WTC11 (cell line): ENCODE data around the gene SHQ1. TPM values are rescaled to one million over a fixed set of nuclear protein-coding genes. Genes with fewer than 3 reads are reported as not detected.

ENCODE experiments used
- ATAC-seq: fragments of 200-7000 bp; cut with Tn5 transposase; 2 replicates; pipeline ENCODE4 v1.10.0; 2021; ENCODE audit warnings: mild to moderate bottlenecking, moderate library complexity
- CTCF ChIA-PET: fragments of 300-600 bp; sonication (Branson Sonifier 250); formaldehyde crosslinking; loops from one replicate; lab custom pipeline; 2021; ENCODE audit warnings: antibody characterized with exemption; lab: Charles Lee
- POLR2A ChIA-PET: fragments of 350-600 bp; sonication (Branson Sonifier 250); formaldehyde crosslinking; loops from one replicate; lab custom pipeline; 2021; ENCODE audit warnings: antibody characterized with exemption; lab: Charles Lee
- DNase-seq: peaks from one replicate; pipeline ENCODE4 v3.0.0; 2021; ENCODE audit warnings: low spot score
- H3K27ac Mint-ChIP-seq: 2 replicates; pipeline ENCODE4 v1.8.0; 2021; ENCODE audit warnings: mixed read lengths
- H3K27me3 Mint-ChIP-seq: 2 replicates; pipeline ENCODE4 v1.8.0; 2021; ENCODE audit warnings: low read depth, mild to moderate bottlenecking, moderate library complexity, mixed read lengths
- H3K36me3 Mint-ChIP-seq: 2 replicates; pipeline ENCODE4 v1.8.0; 2021; ENCODE audit warnings: mixed read lengths
- H3K4me1 Mint-ChIP-seq: 2 replicates; pipeline ENCODE4 v1.8.0; 2022; ENCODE audit warnings: mixed read lengths
- H3K4me3 Mint-ChIP-seq: 2 replicates; pipeline ENCODE4 v1.8.0; 2021; ENCODE audit warnings: mild to moderate bottlenecking, moderate library complexity, mixed read lengths
- H3K9me3 Mint-ChIP-seq: 2 replicates; pipeline ENCODE4 v1.8.0; 2021; ENCODE audit warnings: mixed read lengths
- CREB1 ChIP-seq: sonication (generic); formaldehyde crosslinking; IDR thresholded peaks from 2 replicates; pipeline ENCODE4 v1.8.0; 2023; ENCODE audit warnings: mild to moderate bottlenecking, missing genetic modification reagents
- ETV6 ChIP-seq: sonication (generic); formaldehyde crosslinking; IDR thresholded peaks from 2 replicates; pipeline ENCODE4 v1.8.1; 2022; ENCODE audit warnings: mild to moderate bottlenecking, missing genetic modification reagents
- FOXJ3 ChIP-seq: sonication (generic); formaldehyde crosslinking; IDR thresholded peaks from 2 replicates; pipeline ENCODE4 v1.9.0; 2021; ENCODE audit warnings: missing genetic modification reagents, mild to moderate bottlenecking, borderline replicate concordance
- GABPB1 ChIP-seq: sonication (generic); formaldehyde crosslinking; IDR thresholded peaks from 2 replicates; pipeline ENCODE4 v1.8.1; 2023; ENCODE audit warnings: mild to moderate bottlenecking, missing genetic modification reagents
- GRHL2 ChIP-seq: fragments of 250-450 bp; sonication (Bioruptor Pico); IDR thresholded peaks from 2 replicates; pipeline ENCODE4 v1.8.0; 2022; ENCODE audit warnings: mild to moderate bottlenecking, moderate library complexity; ENCODE audit not compliant: insufficient replicate concordance, severe bottlenecking
- NFE2L1 ChIP-seq: sonication (generic); formaldehyde crosslinking; IDR thresholded peaks from 2 replicates; pipeline ENCODE4 v1.8.1; 2023; ENCODE audit warnings: missing genetic modification reagents
- NR2C2 ChIP-seq: sonication (generic); formaldehyde crosslinking; IDR thresholded peaks from 2 replicates; pipeline ENCODE4 v1.8.0; 2022; ENCODE audit warnings: mild to moderate bottlenecking, missing genetic modification reagents
- TCF7 ChIP-seq: sonication (generic); formaldehyde crosslinking; IDR thresholded peaks from 2 replicates; pipeline ENCODE4 v1.8.0; 2022; ENCODE audit warnings: mild to moderate bottlenecking, low read depth, missing genetic modification reagents, moderate library complexity
- TEAD1 ChIP-seq: sonication (generic); formaldehyde crosslinking; IDR thresholded peaks from 2 replicates; pipeline ENCODE4 v1.8.0; 2022; ENCODE audit warnings: mild to moderate bottlenecking, missing genetic modification reagents
- ZNF263 ChIP-seq: sonication (generic); formaldehyde crosslinking; IDR thresholded peaks from 2 replicates; pipeline ENCODE4 v1.8.1; 2022; ENCODE audit warnings: low read depth, mild to moderate bottlenecking, moderate library complexity, missing genetic modification reagents
- ZNF317 ChIP-seq: sonication (generic); formaldehyde crosslinking; IDR thresholded peaks from 2 replicates; pipeline ENCODE4 v1.8.1; 2023; ENCODE audit warnings: low read depth, mild to moderate bottlenecking, moderate library complexity, missing genetic modification reagents, borderline replicate concordance
- ZNF671 ChIP-seq: fragments of 250-450 bp; sonication (Bioruptor Pico); IDR thresholded peaks from 2 replicates; pipeline ENCODE4 v1.8.0; 2021; ENCODE audit warnings: mild to moderate bottlenecking
- total RNA-seq: library from RNA; stranded (reverse); gene quantifications from 3 replicates; pipeline ENCODE4 v1.2.3, GENCODE V29; 2021
- TF ChIP-seq, protein P1 (sequence below): sonication (generic); formaldehyde crosslinking; IDR thresholded peaks from 2 replicates; pipeline ENCODE4 v1.8.0; 2022; ENCODE audit warnings: mild to moderate bottlenecking, missing genetic modification reagents
- TF ChIP-seq, protein P2 (sequence below): fragments of 250-450 bp; sonication (Bioruptor Pico); IDR thresholded peaks from 2 replicates; pipeline ENCODE4 v1.9.0; 2021; ENCODE audit warnings: mild to moderate bottlenecking
- TF ChIP-seq, protein P3 (sequence below): sonication (generic); formaldehyde crosslinking; IDR thresholded peaks from 2 replicates; pipeline ENCODE4 v1.8.1; 2023; ENCODE audit warnings: mild to moderate bottlenecking, missing genetic modification reagents
- TF ChIP-seq, protein P4 (sequence below): fragments of 250-450 bp; sonication (Bioruptor Pico); IDR thresholded peaks from 2 replicates; pipeline ENCODE4 v1.9.0; 2021; ENCODE audit warnings: mild to moderate bottlenecking, borderline replicate concordance
- TF ChIP-seq, protein P5 (sequence below): sonication (generic); formaldehyde crosslinking; IDR thresholded peaks from 2 replicates; pipeline ENCODE4 v1.8.0; 2022; ENCODE audit warnings: missing genetic modification reagents
- TF ChIP-seq, protein P6 (sequence below): sonication (generic); formaldehyde crosslinking; IDR thresholded peaks from 2 replicates; pipeline ENCODE4 v1.8.0; 2022; ENCODE audit warnings: mild to moderate bottlenecking, missing genetic modification reagents

Gene SHQ1
- total RNA-seq, 1 experiment from 2014 or later, result 29.1 TPM

DNA sequence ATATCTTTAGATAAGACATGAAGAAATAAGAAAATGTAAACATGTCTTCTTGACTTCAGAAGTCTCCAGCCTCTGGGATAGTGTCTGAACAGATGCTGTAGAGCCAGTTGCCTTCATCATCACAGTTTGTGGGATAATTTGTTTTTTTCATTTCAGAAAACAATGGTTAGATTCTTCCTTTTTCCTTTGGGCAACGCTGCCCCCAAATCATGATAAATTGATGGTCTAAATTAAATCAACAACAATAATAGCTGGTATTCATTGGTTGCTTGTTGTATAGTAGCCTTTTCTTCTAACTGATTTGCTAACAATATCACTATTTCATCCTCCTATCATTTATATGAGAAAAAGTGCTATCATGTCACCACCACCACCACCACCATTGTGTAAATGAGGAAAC, 12.6 kb upstream of the SHQ1 start (continued):
- no peak for TF ChIP-seq ZNF317 (CRISPR knock-in tag)

DNA sequence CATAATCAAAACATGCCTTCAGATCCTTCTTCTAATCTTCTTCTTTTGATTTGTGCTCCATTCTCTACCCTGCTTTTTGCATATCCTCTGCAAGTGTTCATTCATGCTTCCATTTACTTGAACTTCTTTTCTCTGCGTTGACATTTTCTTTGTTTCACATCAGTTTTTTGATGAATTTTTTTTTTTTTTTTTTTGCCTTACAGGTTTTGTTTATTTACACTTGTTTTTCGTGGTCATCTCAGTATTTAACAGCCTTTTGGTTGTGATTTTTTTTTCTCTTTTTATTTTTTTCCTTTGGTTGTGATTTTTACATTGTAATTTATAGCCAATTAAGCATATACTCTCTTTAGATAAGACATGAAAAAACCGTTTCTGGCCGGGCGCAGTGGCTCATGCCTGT, 11.8 kb upstream of the SHQ1 start:
- POLR2A ChIA-PET, result no interaction called here
- H3K9me3 Mint-ChIP-seq, result no peaks in the 10 kb centered on the region
- no peak overlapping the region for H3K27ac Mint-ChIP-seq
- CTCF ChIA-PET, result no interaction called here
- TF ChIP-seq FOXJ3 (CRISPR knock-in tag) (no peak), TEAD1 (no peak), ETV6 (no peak)
- TF ChIP-seq, protein P1, sequence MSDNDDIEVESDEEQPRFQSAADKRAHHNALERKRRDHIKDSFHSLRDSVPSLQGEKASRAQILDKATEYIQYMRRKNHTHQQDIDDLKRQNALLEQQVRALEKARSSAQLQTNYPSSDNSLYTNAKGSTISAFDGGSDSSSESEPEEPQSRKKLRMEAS (CRISPR knock-in tag), result no peak
- TF ChIP-seq, protein P2, sequence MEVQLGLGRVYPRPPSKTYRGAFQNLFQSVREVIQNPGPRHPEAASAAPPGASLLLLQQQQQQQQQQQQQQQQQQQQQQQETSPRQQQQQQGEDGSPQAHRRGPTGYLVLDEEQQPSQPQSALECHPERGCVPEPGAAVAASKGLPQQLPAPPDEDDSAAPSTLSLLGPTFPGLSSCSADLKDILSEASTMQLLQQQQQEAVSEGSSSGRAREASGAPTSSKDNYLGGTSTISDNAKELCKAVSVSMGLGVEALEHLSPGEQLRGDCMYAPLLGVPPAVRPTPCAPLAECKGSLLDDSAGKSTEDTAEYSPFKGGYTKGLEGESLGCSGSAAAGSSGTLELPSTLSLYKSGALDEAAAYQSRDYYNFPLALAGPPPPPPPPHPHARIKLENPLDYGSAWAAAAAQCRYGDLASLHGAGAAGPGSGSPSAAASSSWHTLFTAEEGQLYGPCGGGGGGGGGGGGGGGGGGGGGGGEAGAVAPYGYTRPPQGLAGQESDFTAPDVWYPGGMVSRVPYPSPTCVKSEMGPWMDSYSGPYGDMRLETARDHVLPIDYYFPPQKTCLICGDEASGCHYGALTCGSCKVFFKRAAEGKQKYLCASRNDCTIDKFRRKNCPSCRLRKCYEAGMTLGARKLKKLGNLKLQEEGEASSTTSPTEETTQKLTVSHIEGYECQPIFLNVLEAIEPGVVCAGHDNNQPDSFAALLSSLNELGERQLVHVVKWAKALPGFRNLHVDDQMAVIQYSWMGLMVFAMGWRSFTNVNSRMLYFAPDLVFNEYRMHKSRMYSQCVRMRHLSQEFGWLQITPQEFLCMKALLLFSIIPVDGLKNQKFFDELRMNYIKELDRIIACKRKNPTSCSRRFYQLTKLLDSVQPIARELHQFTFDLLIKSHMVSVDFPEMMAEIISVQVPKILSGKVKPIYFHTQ (CRISPR knock-in tag), result no peak
- H3K27me3 Mint-ChIP-seq, result peaks cover 5% of the 10 kb centered on the region; the same call in 1 of the 2 replicates
- no peaks in the 10 kb centered on the region for H3K36me3 Mint-ChIP-seq
- no peaks in the 10 kb centered on the region for H3K4me1 Mint-ChIP-seq
- H3K4me3 Mint-ChIP-seq, result no peak overlapping the region
- DNase-seq (no peak), ATAC-seq (no peak)

DNA sequence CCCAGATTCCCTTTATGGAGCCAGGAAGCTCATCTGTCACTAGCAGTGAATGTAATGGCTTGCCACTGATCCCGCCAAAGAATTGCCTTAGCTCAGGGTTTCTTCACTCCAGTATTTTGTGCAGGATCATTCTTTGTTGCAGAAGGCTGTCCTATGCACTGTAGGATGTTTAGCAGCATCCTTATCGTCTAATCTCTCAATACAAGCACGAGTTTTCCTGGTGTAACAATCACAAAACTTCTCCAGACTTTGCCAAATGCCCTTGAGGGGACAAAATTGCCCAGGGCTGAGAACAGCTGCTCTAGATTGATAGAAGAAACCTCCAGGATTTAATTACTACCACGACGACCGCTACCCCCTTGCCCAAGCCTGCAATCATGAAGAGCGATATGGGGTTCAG, 6.8 kb upstream of the SHQ1 start:
- Mint-ChIP-seq H3K27me3 (peaks cover 13% of the 10 kb centered on the region), H3K36me3 (no peaks in the 10 kb centered on the region), H3K4me3 (no peak overlapping the region), H3K9me3 (no peaks in the 10 kb centered on the region), H3K27ac (no peak overlapping the region), H3K4me1 (no peaks in the 10 kb centered on the region)
- ChIA-PET POLR2A (interaction anchor here (0.6 kb wide), 1 partner anchor 35 kb away, joined by 3 read pairs; no protein-coding TSS in a partner anchor), CTCF (interaction anchor here (0.7 kb wide), 1 partner anchor 38 kb away, joined by 4 read pairs; no protein-coding TSS in a partner anchor)
- no peak for TF ChIP-seq GRHL2
- TF ChIP-seq GABPB1 (CRISPR knock-in tag), result no peak
- TF ChIP-seq NR2C2, result no peak
- TF ChIP-seq, protein P3, sequence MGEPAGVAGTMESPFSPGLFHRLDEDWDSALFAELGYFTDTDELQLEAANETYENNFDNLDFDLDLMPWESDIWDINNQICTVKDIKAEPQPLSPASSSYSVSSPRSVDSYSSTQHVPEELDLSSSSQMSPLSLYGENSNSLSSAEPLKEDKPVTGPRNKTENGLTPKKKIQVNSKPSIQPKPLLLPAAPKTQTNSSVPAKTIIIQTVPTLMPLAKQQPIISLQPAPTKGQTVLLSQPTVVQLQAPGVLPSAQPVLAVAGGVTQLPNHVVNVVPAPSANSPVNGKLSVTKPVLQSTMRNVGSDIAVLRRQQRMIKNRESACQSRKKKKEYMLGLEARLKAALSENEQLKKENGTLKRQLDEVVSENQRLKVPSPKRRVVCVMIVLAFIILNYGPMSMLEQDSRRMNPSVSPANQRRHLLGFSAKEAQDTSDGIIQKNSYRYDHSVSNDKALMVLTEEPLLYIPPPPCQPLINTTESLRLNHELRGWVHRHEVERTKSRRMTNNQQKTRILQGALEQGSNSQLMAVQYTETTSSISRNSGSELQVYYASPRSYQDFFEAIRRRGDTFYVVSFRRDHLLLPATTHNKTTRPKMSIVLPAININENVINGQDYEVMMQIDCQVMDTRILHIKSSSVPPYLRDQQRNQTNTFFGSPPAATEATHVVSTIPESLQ, result no peak
- no peak for TF ChIP-seq CREB1 (CRISPR knock-in tag)
- TF ChIP-seq, protein P4, sequence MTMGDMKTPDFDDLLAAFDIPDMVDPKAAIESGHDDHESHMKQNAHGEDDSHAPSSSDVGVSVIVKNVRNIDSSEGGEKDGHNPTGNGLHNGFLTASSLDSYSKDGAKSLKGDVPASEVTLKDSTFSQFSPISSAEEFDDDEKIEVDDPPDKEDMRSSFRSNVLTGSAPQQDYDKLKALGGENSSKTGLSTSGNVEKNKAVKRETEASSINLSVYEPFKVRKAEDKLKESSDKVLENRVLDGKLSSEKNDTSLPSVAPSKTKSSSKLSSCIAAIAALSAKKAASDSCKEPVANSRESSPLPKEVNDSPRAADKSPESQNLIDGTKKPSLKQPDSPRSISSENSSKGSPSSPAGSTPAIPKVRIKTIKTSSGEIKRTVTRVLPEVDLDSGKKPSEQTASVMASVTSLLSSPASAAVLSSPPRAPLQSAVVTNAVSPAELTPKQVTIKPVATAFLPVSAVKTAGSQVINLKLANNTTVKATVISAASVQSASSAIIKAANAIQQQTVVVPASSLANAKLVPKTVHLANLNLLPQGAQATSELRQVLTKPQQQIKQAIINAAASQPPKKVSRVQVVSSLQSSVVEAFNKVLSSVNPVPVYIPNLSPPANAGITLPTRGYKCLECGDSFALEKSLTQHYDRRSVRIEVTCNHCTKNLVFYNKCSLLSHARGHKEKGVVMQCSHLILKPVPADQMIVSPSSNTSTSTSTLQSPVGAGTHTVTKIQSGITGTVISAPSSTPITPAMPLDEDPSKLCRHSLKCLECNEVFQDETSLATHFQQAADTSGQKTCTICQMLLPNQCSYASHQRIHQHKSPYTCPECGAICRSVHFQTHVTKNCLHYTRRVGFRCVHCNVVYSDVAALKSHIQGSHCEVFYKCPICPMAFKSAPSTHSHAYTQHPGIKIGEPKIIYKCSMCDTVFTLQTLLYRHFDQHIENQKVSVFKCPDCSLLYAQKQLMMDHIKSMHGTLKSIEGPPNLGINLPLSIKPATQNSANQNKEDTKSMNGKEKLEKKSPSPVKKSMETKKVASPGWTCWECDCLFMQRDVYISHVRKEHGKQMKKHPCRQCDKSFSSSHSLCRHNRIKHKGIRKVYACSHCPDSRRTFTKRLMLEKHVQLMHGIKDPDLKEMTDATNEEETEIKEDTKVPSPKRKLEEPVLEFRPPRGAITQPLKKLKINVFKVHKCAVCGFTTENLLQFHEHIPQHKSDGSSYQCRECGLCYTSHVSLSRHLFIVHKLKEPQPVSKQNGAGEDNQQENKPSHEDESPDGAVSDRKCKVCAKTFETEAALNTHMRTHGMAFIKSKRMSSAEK (CRISPR knock-in tag), result no peak
- TF ChIP-seq TCF7 (CRISPR knock-in tag), result no peak
- TF ChIP-seq, protein P1 (CRISPR knock-in tag), result no peak
- TF ChIP-seq, protein P5, sequence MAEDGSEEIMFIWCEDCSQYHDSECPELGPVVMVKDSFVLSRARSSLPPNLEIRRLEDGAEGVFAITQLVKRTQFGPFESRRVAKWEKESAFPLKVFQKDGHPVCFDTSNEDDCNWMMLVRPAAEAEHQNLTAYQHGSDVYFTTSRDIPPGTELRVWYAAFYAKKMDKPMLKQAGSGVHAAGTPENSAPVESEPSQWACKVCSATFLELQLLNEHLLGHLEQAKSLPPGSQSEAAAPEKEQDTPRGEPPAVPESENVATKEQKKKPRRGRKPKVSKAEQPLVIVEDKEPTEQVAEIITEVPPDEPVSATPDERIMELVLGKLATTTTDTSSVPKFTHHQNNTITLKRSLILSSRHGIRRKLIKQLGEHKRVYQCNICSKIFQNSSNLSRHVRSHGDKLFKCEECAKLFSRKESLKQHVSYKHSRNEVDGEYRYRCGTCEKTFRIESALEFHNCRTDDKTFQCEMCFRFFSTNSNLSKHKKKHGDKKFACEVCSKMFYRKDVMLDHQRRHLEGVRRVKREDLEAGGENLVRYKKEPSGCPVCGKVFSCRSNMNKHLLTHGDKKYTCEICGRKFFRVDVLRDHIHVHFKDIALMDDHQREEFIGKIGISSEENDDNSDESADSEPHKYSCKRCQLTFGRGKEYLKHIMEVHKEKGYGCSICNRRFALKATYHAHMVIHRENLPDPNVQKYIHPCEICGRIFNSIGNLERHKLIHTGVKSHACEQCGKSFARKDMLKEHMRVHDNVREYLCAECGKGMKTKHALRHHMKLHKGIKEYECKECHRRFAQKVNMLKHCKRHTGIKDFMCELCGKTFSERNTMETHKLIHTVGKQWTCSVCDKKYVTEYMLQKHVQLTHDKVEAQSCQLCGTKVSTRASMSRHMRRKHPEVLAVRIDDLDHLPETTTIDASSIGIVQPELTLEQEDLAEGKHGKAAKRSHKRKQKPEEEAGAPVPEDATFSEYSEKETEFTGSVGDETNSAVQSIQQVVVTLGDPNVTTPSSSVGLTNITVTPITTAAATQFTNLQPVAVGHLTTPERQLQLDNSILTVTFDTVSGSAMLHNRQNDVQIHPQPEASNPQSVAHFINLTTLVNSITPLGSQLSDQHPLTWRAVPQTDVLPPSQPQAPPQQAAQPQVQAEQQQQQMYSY (CRISPR knock-in tag), result no peak
- TF ChIP-seq ZNF671 (CRISPR knock-in tag), result no peak
- TF ChIP-seq, protein P6, sequence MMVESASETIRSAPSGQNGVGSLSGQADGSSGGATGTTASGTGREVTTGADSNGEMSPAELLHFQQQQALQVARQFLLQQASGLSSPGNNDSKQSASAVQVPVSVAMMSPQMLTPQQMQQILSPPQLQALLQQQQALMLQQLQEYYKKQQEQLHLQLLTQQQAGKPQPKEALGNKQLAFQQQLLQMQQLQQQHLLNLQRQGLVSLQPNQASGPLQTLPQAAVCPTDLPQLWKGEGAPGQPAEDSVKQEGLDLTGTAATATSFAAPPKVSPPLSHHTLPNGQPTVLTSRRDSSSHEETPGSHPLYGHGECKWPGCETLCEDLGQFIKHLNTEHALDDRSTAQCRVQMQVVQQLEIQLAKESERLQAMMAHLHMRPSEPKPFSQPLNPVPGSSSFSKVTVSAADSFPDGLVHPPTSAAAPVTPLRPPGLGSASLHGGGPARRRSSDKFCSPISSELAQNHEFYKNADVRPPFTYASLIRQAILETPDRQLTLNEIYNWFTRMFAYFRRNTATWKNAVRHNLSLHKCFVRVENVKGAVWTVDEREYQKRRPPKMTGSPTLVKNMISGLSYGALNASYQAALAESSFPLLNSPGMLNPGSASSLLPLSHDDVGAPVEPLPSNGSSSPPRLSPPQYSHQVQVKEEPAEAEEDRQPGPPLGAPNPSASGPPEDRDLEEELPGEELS (CRISPR knock-in tag), result no peak
- TF ChIP-seq NFE2L1 (CRISPR knock-in tag), result no peak
- no peak for TF ChIP-seq ZNF263
- no peak for ATAC-seq
- no peak for DNase-seq
